ENCODE measurements around the gene LST1. TPM values are rescaled to one million over a fixed set of nuclear protein-coding genes. Genes with fewer than 3 reads are reported as not detected.

LST1 gene
- total and polyA plus RNA-seq, 4 donors, result 10.4 to 24.6 (median 13.4) TPM

- Histone ChIP-seq H3K27ac (ENCODE audit: low read depth in 1 of 2, low read length in 2 of 2) (no peak overlapping the region), H3K9me3 (ENCODE audit: control insufficient read depth in 4 of 4, low read length in 3 of 4) (no peaks in the 10 kb centered on the region), H3K36me3 (ENCODE audit: control insufficient read depth in 4 of 4, insufficient read depth in 3 of 4, low read depth in 1 of 4, low read length in 3 of 4) (peaks cover 50 to 89% (median 64%) of the 10 kb centered on the region in 4 donors), H3K27me3 (ENCODE audit: control insufficient read depth in 4 of 4, insufficient read depth in 4 of 4, low read length in 3 of 4) (no peaks in the 10 kb centered on the region), H3K9ac (ENCODE audit: low read depth in 1 of 2, low read length in 2 of 2) (no peak overlapping the region), H3K4me1 (ENCODE audit: control insufficient read depth in 4 of 4, insufficient read depth in 4 of 4, low read length in 3 of 4) (peaks cover 2 to 23% (median 17%) of the 10 kb centered on the region in 4 donors), H3K4me3 (ENCODE audit: low read depth in 1 of 3, low read length in 3 of 3) (no peak overlapping the region)
- TF ChIP-seq TAF1 (conservative IDR thresholded peaks at IDR 0.05), result no peak
- no peak for TF ChIP-seq RXRA (IDR thresholded peaks at IDR 0.05)
- TF ChIP-seq SP1 (IDR thresholded peaks at IDR 0.05), result no peak
- TF ChIP-seq REST (IDR thresholded peaks at IDR 0.05), result no peak
- no peak for TF ChIP-seq HNF4A (conservative IDR thresholded peaks at IDR 0.05)
- no peak for TF ChIP-seq FOXA1 (IDR thresholded peaks at IDR 0.05)
- no peak for TF ChIP-seq MAX (IDR thresholded peaks at IDR 0.05)
- no peak for TF ChIP-seq EGR1 (IDR thresholded peaks at IDR 0.05; ENCODE audit: low read depth in 2 of 2)
- no peak for TF ChIP-seq YY1 (IDR thresholded peaks at IDR 0.05)
- TF ChIP-seq HNF4G (IDR thresholded peaks at IDR 0.05), result no peak
- TF ChIP-seq GABPA (IDR thresholded peaks at IDR 0.05 in 1 of 2, conservative IDR thresholded peaks at IDR 0.05 in 1 of 2), result no peak
- TF ChIP-seq RAD21 (IDR thresholded peaks at IDR 0.05), result no peak
- TF ChIP-seq JUND (IDR thresholded peaks at IDR 0.05), result no peak
- no peak for TF ChIP-seq FOXA2 (IDR thresholded peaks at IDR 0.05)
- TF ChIP-seq CTCF (IDR thresholded peaks at IDR 0.05; ENCODE audit: low read depth, low read length, missing input control), result no peak
- TF ChIP-seq NR2F2 (IDR thresholded peaks at IDR 0.05), result no peak
- no peak for TF ChIP-seq ATF3 (IDR thresholded peaks at IDR 0.05)
- no peak for TF ChIP-seq ZBTB33 (IDR thresholded peaks at IDR 0.05)
- no peak for DNase-seq (ENCODE audit: low spot score)
- WGBS, result 95% methylated on average over 32 of the region's 32 CpGs
Observed at GRCh38 chr6:31631681-31632278, 45.7 kb downstream of the LST1 start.
